CD4-positive, CD25-positive, alpha-beta regulatory T cell (primary cell): ENCODE measurements around the gene SLF2. TPM values are rescaled to one million over a fixed set of nuclear protein-coding genes. Genes with fewer than 3 reads are reported as not detected.

ENCODE experiments used
- ATAC-seq, 2 donors: fragments of 150-1000 bp; cut with Tn5 transposase; one replicate each; pipeline ENCODE4 v1.10.0; 2021; ENCODE audit warnings: low read depth in 2 of 2, moderate number of reproducible peaks in 2 of 2, moderate library complexity in 1 of 2
- DNase-seq, 3 donors: peaks; one replicate each; pipeline versions ENCODE4 v3.0.0 to v3.0.0-alpha.2; 2012 to 2022; ENCODE audit warnings: mixed read lengths in 1 of 3
- H3K27ac ChIP-seq: one replicate; pipeline ENCODE4 v1.7.0; 2013; ENCODE audit warnings: mild to moderate bottlenecking, low read length; ENCODE audit not compliant: insufficient read depth, poor library complexity, severe bottlenecking
- H3K27me3 ChIP-seq: one replicate; pipeline ENCODE4 v1.7.0; 2013; ENCODE audit warnings: low read length; ENCODE audit not compliant: control insufficient read depth, insufficient read depth
- H3K36me3 ChIP-seq: one replicate; pipeline ENCODE4 v1.7.0; 2013; ENCODE audit warnings: mild to moderate bottlenecking, low read length, moderate library complexity; ENCODE audit not compliant: control insufficient read depth, insufficient read depth
- H3K4me1 ChIP-seq: 2 replicates; pipeline ENCODE4 v1.7.0; 2013; ENCODE audit warnings: mild to moderate bottlenecking, low read length; ENCODE audit not compliant: insufficient read depth, control insufficient read depth, poor library complexity, severe bottlenecking
- H3K4me3 ChIP-seq: one replicate; pipeline ENCODE4 v1.7.0; 2013; ENCODE audit warnings: low read depth, mild to moderate bottlenecking, low read length, moderate library complexity
- H3K9me3 ChIP-seq, 2 experiments: 1 replicate in 1 of 2; 2 replicates in 1 of 2; pipeline ENCODE4 v1.7.0; 2013; ENCODE audit warnings: low read length in 2 of 2, mild to moderate bottlenecking in 1 of 2, moderate library complexity in 1 of 2; ENCODE audit not compliant: control insufficient read depth in 2 of 2
- H3K27ac Mint-ChIP-seq, 3 donors: one replicate each; pipeline ENCODE4 v1.8.0; 2020 to 2022; ENCODE audit warnings: mild to moderate bottlenecking in 3 of 3, mixed read lengths in 3 of 3, moderate library complexity in 2 of 3
- H3K27me3 Mint-ChIP-seq: one replicate; pipeline ENCODE4 v1.8.0; 2022; ENCODE audit warnings: mild to moderate bottlenecking, mixed read lengths
- H3K36me3 Mint-ChIP-seq: one replicate; pipeline ENCODE4 v1.8.0; 2020; ENCODE audit warnings: mixed read lengths
- H3K4me1 Mint-ChIP-seq, 4 donors: one replicate each; pipeline ENCODE4 v1.8.0; 2020 to 2022; ENCODE audit warnings: mixed read lengths in 4 of 4, mild to moderate bottlenecking in 1 of 4
- H3K4me3 Mint-ChIP-seq, 4 donors: one replicate each; pipeline ENCODE4 v1.8.0; 2020 to 2022; ENCODE audit warnings: mild to moderate bottlenecking in 4 of 4, mixed read lengths in 4 of 4, moderate library complexity in 3 of 4
- H3K9me3 Mint-ChIP-seq, 7 donors: one replicate each; pipeline ENCODE4 v1.8.0; 2020 to 2022; ENCODE audit warnings: mixed read lengths in 7 of 7, mild to moderate bottlenecking in 3 of 7, moderate library complexity in 2 of 7
- polyA plus RNA-seq, 4 donors: library from polyadenylated mRNA; unstranded; fragments of 300-500 nt; fragmentation: Illumina TruSeq; gene quantifications; one replicate each; pipeline ENCODE4 v1.2.3, GENCODE V29; 2021
- total RNA-seq: library from RNA; stranded (reverse); gene quantifications from one replicate; pipeline ENCODE4 v1.2.3, GENCODE V29; 2022

SLF2 gene
- total and polyA plus RNA-seq, 5 donors from 2014 or later: 10.3 to 23.2 (median 10.6) TPM

DNA sequence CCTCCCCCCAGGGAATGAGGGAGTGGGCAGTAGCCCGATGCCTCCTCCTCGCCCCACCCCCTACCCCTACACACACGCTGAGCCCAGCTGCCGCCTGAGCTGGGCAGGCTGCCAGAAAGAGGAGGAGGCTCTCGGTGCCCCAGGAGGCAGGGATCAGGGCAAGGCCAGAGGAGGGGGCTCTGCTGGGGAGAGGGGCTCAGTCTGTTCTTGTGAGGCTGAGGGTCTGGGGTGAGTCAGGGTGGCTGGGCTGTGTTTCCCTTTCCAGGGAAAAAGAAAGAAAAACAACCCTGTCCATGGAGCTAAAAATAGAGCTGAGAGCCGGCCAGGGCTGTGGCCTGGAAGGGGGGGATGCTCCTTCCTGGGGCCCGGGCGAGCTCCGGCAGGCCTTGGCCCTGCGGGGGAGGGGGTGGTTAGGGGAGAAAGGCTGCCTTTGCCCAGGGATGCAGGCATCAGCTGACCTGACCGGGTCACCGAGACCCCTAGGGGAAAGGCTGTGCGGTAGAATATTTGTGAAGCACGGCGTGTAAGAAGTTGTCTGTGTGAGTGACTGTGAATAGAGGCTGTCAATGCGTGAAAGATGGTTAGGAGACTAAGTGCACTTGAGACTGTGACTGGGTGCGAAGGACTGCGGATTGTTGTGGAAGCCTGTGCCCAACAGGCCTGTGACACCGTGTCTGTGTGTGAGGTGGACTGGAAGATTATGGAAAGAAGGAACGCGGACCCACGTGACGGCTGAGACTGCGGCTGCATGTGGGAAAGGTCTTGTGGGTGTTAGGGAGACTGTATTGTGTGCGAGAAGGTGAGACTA, 85.6 kb downstream of the SLF2 start:
- no peaks in the 10 kb centered on the region for H3K27me3 ChIP-seq
- peaks cover 4% of the 10 kb centered on the region for H3K36me3 ChIP-seq
- peak overlapping the region; percentile 75 for H3K4me3 ChIP-seq
- peak in 1 of 2 donors; percentile 32 for ATAC-seq
- peak overlapping the region; percentile 83 for H3K27ac ChIP-seq
- peak overlapping the region; percentile 89 to 99 (median 93) for H3K4me3 Mint-ChIP-seq
- peak overlapping the region; percentile 89 to 96 (median 92) for H3K27ac Mint-ChIP-seq
- H3K4me1 Mint-ChIP-seq: peaks cover 5 to 34% (median 20%) of the 10 kb centered on the region in 4 donors
- peaks cover 6% of the 10 kb centered on the region for H3K27me3 Mint-ChIP-seq
- peak; percentile 54 to 67 (median 63) for DNase-seq
- no peaks in the 10 kb centered on the region for H3K9me3 ChIP-seq
- peaks cover 34% of the 10 kb centered on the region for H3K4me1 ChIP-seq
- H3K36me3 Mint-ChIP-seq: peaks cover 4% of the 10 kb centered on the region
- H3K9me3 Mint-ChIP-seq: no peaks in the 10 kb centered on the region

DNA sequence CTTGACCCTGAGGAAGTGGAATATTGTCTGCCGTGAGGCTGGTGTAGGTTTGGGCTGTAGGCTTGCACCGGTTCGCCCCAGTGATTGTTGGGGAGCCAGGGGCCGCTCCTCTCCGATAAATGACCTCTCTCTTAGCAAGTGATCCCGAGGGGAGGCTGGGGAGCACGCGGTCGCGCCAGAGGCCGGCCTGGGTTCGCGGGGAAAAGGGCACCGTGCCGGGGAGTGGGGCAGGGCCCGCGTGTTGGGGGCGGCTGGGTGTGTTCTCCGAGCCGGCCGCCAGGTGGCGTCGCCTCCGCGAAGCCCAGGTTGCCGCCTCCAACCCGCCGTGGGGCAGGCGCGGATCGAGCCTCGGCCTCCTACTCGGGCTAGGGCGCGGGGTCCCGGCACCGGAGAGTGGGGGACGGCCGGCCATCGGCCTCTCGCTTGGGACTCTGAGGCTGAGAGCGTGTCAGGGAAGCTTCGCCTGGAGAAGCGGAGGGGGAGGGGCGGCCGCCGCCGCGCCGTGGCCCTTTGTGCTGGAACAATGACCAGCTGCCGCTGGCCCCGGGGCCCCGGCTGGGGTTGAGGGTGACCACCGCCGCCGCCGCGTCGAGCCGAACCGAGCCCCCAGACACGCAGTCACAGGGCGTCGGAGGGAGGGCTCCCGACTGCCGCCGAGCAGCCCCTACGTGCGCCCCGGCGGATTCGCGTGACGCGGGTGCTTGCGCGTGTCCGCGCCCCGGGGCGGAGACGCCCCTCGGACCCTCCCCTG, 86.4 kb downstream of the SLF2 start:
- Histone ChIP-seq H3K4me3 (peak overlapping the region; percentile 75), H3K9me3 (no peaks in the 10 kb centered on the region), H3K27me3 (no peaks in the 10 kb centered on the region), H3K36me3 (peaks cover 7% of the 10 kb centered on the region), H3K4me1 (peaks cover 34% of the 10 kb centered on the region), H3K27ac (peak overlapping the region; percentile 83)
- Mint-ChIP-seq H3K4me1 (peaks cover 5 to 34% (median 20%) of the 10 kb centered on the region in 4 donors), H3K27ac (peak overlapping the region; percentile 89 to 96 (median 92)), H3K4me3 (peak overlapping the region; percentile 89 to 99 (median 93)), H3K36me3 (peaks cover 4% of the 10 kb centered on the region), H3K9me3 (no peaks in the 10 kb centered on the region), H3K27me3 (peaks cover 6% of the 10 kb centered on the region)
- peak; percentile 69 to 82 (median 76) for DNase-seq
- ATAC-seq: peak; percentile 72 to 75

DNA sequence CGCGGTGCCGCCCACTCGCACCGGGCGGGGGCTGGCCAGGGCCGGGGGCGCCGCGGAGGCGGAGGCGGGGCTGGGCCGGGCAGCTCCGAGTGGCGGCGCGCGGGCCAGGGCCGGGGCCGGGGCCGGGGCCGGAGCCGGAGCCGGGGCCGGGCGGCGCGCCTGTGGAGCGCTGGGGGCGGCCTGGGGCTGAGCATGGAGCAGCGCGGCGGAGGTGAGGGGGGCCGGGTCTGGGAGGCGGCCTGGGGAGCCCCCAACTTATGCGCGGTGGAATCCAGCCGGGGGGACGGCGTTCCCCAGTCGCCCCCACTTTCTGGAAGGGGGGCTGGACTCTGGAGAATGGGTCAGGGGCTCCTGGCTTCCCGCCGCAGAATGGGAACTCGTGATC, 87.0 kb downstream of the SLF2 start, which contains the start of gene LZTS2:
LZTS2 (plus strand) TSS at position 67 of the 385 bp plus-strand sequence. CDS start 2,731 bp downstream, outside the sequence.
- Mint-ChIP-seq H3K27me3 (peaks cover 6% of the 10 kb centered on the region), H3K4me3 (peak within 1 kb of the TSS; percentile 89 to 99 (median 93)), H3K4me1 (peaks cover 5 to 34% (median 17%) of the 10 kb centered on the region in 4 donors), H3K36me3 (peaks cover under 1% of the 10 kb centered on the region), H3K9me3 (no peaks in the 10 kb centered on the region), H3K27ac (peak within 1 kb of the TSS; percentile 89 to 96 (median 92))
- DNase-seq (no peak), ATAC-seq (no peak)
- H3K27ac ChIP-seq: peak within 1 kb of the TSS; percentile 83
- H3K9me3 ChIP-seq: no peaks in the 10 kb centered on the region
- H3K4me3 ChIP-seq: peak within 1 kb of the TSS; percentile 75
- H3K27me3 ChIP-seq: no peaks in the 10 kb centered on the region
- H3K4me1 ChIP-seq: peaks cover 34% of the 10 kb centered on the region
- H3K36me3 ChIP-seq: peaks cover 7% of the 10 kb centered on the region

DNA sequence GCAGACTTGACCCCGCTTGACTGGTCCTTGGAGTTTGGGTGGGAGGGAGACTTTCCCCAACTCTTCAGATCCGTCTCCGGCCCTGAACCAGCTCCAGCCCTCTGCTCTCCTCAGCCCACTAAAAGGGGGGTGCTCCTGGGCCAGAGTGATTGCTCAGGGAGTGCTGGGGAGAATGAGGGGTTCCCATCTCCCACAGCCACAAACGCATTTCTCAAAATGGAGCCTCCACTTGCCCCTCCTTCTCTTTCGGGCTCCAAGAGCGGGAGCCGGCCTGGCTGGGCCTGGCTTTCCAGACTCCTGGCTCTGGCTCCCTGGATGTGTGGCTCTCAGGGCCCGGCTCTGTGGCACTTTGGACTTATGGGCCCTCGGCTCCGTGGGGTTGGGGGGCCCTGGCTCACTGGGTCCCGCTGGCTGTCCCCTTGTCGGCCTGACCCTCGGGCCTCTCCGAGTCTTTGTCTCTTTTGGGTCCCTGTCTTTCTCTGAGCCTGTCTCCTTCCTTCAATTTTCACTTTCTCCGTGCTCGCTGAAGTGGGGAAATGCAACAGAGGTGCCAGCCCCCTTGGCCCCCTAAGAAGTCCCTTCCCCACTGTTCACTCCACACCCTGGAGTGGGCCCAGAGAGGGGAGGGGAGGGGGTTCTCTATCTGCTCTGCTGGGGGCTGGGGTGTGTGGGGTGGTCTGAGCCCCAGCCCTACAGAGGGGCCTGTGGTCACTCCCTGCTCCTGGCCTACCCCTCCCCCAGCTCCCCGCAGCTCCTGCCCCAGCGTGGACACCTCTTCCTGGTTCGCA, 87.6 kb downstream of the SLF2 start:
- Histone ChIP-seq H3K9me3 (no peaks in the 10 kb centered on the region), H3K36me3 (peaks cover 7% of the 10 kb centered on the region), H3K27ac (no peak overlapping the region), H3K4me3 (no peak overlapping the region), H3K27me3 (no peaks in the 10 kb centered on the region), H3K4me1 (peaks cover 34% of the 10 kb centered on the region)
- no peaks in the 10 kb centered on the region for H3K36me3 Mint-ChIP-seq
- peaks cover 5 to 33% (median 15%) of the 10 kb centered on the region in 4 donors for H3K4me1 Mint-ChIP-seq
- peak overlapping the region; percentile 81 to 87 (median 86) for H3K27ac Mint-ChIP-seq
- ATAC-seq (no peak), DNase-seq (no peak)
- H3K27me3 Mint-ChIP-seq: peaks cover 6% of the 10 kb centered on the region
- peak overlapping the region; percentile 82 to 90 (median 82) for H3K4me3 Mint-ChIP-seq
- H3K9me3 Mint-ChIP-seq: no peaks in the 10 kb centered on the region

DNA sequence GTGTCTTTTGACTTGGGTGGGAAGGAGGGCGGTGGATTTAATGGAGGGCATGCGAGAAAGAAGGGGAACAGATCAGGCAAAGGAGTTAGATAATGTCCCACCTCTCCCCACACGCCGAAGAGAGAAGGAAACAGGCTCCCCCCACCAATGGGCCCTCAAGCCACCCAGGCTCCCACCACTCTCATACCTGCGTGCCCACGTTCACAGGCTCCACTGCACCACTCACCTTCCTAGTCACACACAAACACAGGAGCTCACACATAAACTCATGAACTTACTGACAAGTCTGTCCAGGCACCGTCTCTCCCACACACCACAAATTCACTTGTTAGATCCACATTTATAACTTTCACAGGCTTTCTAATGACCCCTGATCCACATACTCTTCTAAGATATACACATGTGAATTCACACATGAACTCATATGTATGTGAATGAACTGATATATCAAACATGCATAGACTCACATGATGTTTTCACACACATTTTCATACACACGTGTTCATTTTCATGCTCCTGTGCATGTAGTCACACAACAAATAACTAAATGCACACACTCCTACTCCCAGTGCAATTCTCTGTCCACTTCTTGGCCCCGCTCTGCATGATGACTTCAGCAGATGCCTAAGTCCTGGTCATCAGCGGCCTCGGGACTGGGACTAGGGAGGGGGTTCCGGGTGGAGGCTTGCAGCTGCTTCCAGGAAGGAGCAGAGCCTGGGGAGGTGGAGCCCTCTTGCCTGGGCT, 88.3 kb downstream of the SLF2 start:
- H3K9me3 Mint-ChIP-seq: no peaks in the 10 kb centered on the region
- ATAC-seq: no peak
- peaks cover 9% of the 10 kb centered on the region for H3K36me3 ChIP-seq
- H3K27me3 ChIP-seq: no peaks in the 10 kb centered on the region
- H3K27me3 Mint-ChIP-seq: peaks cover 6% of the 10 kb centered on the region
- H3K36me3 Mint-ChIP-seq: peaks cover 2% of the 10 kb centered on the region
- H3K4me3 Mint-ChIP-seq: peak overlapping the region; percentile 81 to 90 (median 82)
- H3K4me1 ChIP-seq: peaks cover 34% of the 10 kb centered on the region
- no peaks in the 10 kb centered on the region for H3K9me3 ChIP-seq
- H3K27ac ChIP-seq: no peak overlapping the region
- peaks cover 5 to 28% (median 13%) of the 10 kb centered on the region in 4 donors for H3K4me1 Mint-ChIP-seq
- no peak for DNase-seq
- H3K27ac Mint-ChIP-seq: peak overlapping the region; percentile 27 to 87 (median 81)
- no peak overlapping the region for H3K4me3 ChIP-seq

DNA sequence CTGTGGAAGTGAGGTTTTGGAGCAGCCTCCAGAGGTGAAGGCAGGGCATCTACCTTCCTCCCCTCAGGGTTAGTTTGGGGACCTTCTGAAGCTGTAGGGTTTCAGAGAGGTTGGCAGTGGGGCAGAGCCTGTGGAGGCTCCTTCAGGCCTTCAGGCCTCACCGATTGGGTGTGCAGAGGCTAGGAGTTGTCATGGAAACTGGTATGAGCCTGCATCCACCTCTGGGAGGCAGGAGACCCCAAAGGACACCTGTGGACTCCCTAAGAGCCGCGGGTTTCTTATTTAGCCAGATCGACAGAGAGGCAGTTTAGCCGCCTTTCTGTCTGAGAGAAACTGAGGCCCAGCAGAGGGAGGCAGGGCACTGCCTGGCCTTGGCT, 88.9 kb downstream of the SLF2 start:
- H3K36me3 ChIP-seq: peaks cover 10% of the 10 kb centered on the region
- Mint-ChIP-seq H3K27ac (no peak overlapping the region), H3K4me1 (peaks cover 5 to 23% (median 13%) of the 10 kb centered on the region in 4 donors), H3K4me3 (peak overlapping the region in 1 of 4 donors; percentile 12), H3K27me3 (peaks cover 6% of the 10 kb centered on the region), H3K36me3 (peaks cover 4% of the 10 kb centered on the region), H3K9me3 (no peaks in the 10 kb centered on the region)
- no peak overlapping the region for H3K27ac ChIP-seq
- no peaks in the 10 kb centered on the region for H3K9me3 ChIP-seq
- no peaks in the 10 kb centered on the region for H3K27me3 ChIP-seq
- peaks cover 29% of the 10 kb centered on the region for H3K4me1 ChIP-seq
- no peak overlapping the region for H3K4me3 ChIP-seq
- ATAC-seq: no peak
- no peak for DNase-seq
